ENCODE results near the gene RNF150. TPM values are rescaled to one million over a fixed set of nuclear protein-coding genes. Genes with fewer than 3 reads are reported as not detected.

RNF150 gene
- total RNA-seq, 4 donors from 2014 or later: 9.7 to 58.2 (median 36.6) TPM

DNA sequence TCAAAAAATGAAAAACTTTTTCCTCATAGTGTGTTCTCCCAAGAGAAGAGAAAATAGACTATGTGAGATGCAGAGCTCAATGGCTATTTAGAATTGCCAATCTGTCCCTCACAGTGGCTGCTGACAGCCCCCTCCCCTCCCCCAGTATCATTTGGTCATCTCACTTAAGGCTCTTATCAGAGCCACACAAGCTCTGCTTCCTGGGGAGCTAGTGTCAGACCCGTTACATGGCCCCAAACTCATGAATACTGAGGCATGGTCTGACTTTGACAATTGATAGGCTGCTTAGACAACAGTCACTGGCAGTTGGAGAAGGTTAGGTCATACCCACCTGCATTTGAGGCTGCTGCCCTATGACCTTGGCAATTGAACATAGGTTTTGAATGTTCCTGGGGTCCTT, 15.3 kb downstream of the RNF150 start:
- no peaks in the 10 kb centered on the region for H3K9me3 ChIP-seq
- DNase-seq: no peak
- intact Hi-C loops (cut with DNase I; ENCODE audit: low total_unique reads): no loop called here
- no peak overlapping the region for H3K27ac ChIP-seq
- no peaks in the 10 kb centered on the region for H3K4me1 ChIP-seq
- H3K4me3 ChIP-seq: no peak overlapping the region
- H3K27me3 ChIP-seq: no peaks in the 10 kb centered on the region
- H3K36me3 ChIP-seq: no peaks in the 10 kb centered on the region
- no peak for TF ChIP-seq POLR2A (IDR thresholded peaks at IDR 0.05)
- TF ChIP-seq, protein P1, sequence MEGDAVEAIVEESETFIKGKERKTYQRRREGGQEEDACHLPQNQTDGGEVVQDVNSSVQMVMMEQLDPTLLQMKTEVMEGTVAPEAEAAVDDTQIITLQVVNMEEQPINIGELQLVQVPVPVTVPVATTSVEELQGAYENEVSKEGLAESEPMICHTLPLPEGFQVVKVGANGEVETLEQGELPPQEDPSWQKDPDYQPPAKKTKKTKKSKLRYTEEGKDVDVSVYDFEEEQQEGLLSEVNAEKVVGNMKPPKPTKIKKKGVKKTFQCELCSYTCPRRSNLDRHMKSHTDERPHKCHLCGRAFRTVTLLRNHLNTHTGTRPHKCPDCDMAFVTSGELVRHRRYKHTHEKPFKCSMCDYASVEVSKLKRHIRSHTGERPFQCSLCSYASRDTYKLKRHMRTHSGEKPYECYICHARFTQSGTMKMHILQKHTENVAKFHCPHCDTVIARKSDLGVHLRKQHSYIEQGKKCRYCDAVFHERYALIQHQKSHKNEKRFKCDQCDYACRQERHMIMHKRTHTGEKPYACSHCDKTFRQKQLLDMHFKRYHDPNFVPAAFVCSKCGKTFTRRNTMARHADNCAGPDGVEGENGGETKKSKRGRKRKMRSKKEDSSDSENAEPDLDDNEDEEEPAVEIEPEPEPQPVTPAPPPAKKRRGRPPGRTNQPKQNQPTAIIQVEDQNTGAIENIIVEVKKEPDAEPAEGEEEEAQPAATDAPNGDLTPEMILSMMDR (IDR thresholded peaks at IDR 0.05): no peak

DNA sequence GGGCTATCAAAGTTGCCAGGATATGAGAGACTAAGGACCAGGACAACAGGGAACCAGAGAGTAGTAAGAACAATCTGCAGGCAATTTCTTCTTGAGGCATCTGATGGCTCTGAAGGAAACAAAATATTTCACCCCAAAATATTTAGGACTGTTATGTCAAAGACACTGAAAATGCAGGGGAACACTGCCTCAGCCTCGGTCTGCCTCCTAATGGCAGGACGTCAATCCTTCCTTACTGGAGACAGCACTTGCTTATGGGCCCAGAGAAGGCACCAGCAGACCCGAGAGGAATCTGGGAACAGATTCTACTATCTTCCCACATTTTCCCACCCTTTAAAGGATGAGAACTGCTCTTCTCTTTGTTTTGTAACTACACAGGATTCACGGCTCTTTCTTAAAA, 23.3 kb downstream of the RNF150 start:
- intact Hi-C loops (cut with DNase I; ENCODE audit: low total_unique reads): no loop called here
- H3K27me3 ChIP-seq: no peaks in the 10 kb centered on the region
- H3K4me1 ChIP-seq: no peaks in the 10 kb centered on the region
- no peak overlapping the region for H3K27ac ChIP-seq
- no peaks in the 10 kb centered on the region for H3K9me3 ChIP-seq
- TF ChIP-seq POLR2A (IDR thresholded peaks at IDR 0.05): no peak
- TF ChIP-seq, protein P1 (IDR thresholded peaks at IDR 0.05): no peak
- DNase-seq: no peak
- H3K36me3 ChIP-seq: no peaks in the 10 kb centered on the region
- no peak overlapping the region for H3K4me3 ChIP-seq

DNA sequence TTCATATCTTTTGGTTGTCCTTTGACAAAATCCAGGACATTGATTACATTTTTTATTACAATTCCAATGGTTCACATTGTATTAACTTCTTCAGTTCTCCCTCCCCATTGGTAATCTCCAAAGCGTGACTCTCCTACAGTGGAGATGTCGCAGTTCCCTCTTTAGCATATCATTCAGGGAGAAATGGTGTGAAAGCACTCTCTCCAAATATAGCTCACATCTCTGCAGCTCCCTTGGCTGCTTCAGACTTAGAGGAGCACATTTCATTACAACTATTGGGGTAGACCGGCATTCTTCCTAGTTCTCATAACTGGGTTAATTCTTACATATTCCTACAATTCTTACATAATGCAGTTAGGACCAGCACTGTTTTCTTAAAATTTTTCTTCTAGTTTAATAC, 25.3 kb downstream of the RNF150 start:
- no peak for TF ChIP-seq POLR2A (IDR thresholded peaks at IDR 0.05)
- TF ChIP-seq, protein P1 (IDR thresholded peaks at IDR 0.05): no peak
- no peak overlapping the region for H3K27ac ChIP-seq
- intact Hi-C loops (cut with DNase I; ENCODE audit: low total_unique reads): no loop called here

DNA sequence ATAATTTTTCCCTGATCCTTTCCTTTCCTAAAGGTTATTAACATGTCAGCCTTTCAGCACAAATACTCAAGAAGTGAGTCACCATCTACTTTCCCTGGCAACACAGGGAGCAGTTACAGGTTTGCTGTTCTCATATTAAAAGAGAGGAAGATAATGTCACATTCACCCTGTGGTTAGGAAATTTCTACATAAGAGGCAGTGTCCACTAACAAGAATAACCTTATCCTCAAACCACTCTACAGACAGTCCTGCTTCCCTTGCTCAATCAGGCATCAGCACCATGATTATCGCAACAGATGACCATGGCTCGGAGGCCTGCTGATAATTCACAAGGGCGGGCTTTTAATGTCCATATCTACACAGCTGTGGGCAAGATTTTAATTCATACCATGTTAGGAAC, 30.9 kb downstream of the RNF150 start:
- DNase-seq: no peak
- no peak overlapping the region for H3K4me3 ChIP-seq
- no peaks in the 10 kb centered on the region for H3K27me3 ChIP-seq
- H3K36me3 ChIP-seq: no peaks in the 10 kb centered on the region
- H3K27ac ChIP-seq: no peak overlapping the region
- H3K9me3 ChIP-seq: no peaks in the 10 kb centered on the region
- no peaks in the 10 kb centered on the region for H3K4me1 ChIP-seq
- intact Hi-C loops (cut with DNase I; ENCODE audit: low total_unique reads): no loop called here
- TF ChIP-seq, protein P1 (IDR thresholded peaks at IDR 0.05): no peak
- no peak for TF ChIP-seq POLR2A (IDR thresholded peaks at IDR 0.05)

More for the DNA sequence above, 25.3 kb downstream of the RNF150 start:
- DNase-seq: no peak
- H3K27me3 ChIP-seq: no peaks in the 10 kb centered on the region
- H3K9me3 ChIP-seq: no peaks in the 10 kb centered on the region
- no peaks in the 10 kb centered on the region for H3K4me1 ChIP-seq
- H3K4me3 ChIP-seq: no peak overlapping the region
- no peaks in the 10 kb centered on the region for H3K36me3 ChIP-seq

DNA sequence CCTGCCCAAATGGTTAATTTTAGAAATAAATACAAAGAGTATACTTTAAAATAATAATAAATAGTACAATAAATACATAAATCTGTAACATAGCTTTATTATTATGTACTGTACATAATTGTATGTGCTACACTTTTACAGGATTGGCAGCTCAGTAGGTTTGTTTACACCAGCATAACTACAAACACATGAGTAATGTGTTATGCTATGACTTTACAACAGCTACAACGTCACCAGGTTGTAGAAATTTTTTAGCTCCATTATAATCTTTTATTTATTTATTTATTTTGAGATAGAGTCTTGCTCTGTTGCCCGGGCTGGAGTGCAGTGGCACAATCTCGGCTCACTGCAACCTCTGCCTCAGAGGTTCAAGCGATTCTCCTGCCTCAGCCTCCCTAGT, 31.8 kb downstream of the RNF150 start:
- no peak for DNase-seq
- intact Hi-C loops (cut with DNase I; ENCODE audit: low total_unique reads): no loop called here
- no peak overlapping the region for H3K27ac ChIP-seq
- TF ChIP-seq POLR2A (IDR thresholded peaks at IDR 0.05): no peak
- TF ChIP-seq, protein P1 (IDR thresholded peaks at IDR 0.05): no peak
- no peak overlapping the region for H3K4me3 ChIP-seq
- H3K4me1 ChIP-seq: no peaks in the 10 kb centered on the region
- no peaks in the 10 kb centered on the region for H3K9me3 ChIP-seq
- H3K36me3 ChIP-seq: no peaks in the 10 kb centered on the region
- H3K27me3 ChIP-seq: no peaks in the 10 kb centered on the region

All from uterus (tissue), 4 donors.